NB4 (cell line): ENCODE measurements around the gene SLC12A4.

ENCODE experiments used
- MYC ChIP-seq: IDR thresholded peaks from 2 replicates; pipeline ENCODE4 v1.6.1; 2011; ENCODE audit warnings: low read depth, low read length
- POLR2A ChIP-seq: IDR thresholded peaks from 2 replicates; pipeline ENCODE4 v1.6.1; 2011; ENCODE audit warnings: mild to moderate bottlenecking; ENCODE audit not compliant: insufficient read length; ENCODE audit errors: extremely low read depth
- TF ChIP-seq, protein P1 (sequence below): IDR thresholded peaks from one replicate; pipeline ENCODE4 v1.5.1; 2012; ENCODE audit warnings: low read depth, low read length

DNA sequence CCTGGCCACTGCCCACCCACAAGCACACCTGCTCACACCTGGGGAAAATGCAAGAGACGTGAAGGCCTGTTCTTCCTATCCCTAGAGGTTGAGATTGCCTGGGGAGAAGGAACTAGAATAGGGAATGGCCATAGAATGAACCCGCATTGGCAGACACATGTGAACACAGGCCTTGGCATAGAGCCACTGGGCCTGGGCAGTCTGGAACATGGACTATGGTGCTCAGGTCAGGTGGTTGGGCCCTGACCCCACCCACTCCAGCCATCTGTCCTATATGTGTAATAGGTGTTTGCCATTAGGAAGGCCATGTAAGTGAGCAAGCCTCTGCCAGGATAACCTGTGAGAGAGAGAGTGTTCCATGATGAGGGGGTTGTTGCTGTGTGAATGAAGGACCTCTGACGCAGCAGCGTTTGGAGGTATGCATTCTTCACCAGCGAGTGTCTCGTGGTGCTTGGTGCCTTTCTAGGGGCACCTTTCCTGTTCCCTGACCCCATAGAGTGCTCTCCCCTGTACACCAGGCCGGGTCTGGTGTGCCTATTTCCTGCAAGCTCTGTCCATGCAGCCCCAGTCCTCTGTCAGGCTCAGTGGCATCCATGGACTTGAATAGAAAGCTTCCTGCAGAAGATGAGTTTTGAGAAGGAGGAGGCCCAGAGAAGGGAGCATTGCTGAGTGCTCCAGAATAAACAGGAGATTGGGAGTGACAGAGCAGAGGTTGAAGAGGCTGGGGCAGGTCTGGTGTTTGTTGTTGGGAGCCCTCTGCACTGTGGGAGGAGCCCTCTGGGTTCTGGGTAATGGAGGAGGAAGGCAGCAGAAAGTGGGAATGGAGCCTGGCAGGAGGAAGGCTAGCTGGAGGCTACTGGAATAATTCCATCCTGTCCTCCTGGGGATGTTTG is 52.4 kb downstream of the SLC12A4 start:
- no peak for TF ChIP-seq POLR2A
- TF ChIP-seq, protein P1, sequence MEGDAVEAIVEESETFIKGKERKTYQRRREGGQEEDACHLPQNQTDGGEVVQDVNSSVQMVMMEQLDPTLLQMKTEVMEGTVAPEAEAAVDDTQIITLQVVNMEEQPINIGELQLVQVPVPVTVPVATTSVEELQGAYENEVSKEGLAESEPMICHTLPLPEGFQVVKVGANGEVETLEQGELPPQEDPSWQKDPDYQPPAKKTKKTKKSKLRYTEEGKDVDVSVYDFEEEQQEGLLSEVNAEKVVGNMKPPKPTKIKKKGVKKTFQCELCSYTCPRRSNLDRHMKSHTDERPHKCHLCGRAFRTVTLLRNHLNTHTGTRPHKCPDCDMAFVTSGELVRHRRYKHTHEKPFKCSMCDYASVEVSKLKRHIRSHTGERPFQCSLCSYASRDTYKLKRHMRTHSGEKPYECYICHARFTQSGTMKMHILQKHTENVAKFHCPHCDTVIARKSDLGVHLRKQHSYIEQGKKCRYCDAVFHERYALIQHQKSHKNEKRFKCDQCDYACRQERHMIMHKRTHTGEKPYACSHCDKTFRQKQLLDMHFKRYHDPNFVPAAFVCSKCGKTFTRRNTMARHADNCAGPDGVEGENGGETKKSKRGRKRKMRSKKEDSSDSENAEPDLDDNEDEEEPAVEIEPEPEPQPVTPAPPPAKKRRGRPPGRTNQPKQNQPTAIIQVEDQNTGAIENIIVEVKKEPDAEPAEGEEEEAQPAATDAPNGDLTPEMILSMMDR: no peak
- no peak for TF ChIP-seq MYC
